Endothelial cell of umbilical vein (primary cell): Measurements from ENCODE around the gene CKB. TPM values are rescaled to one million over a fixed set of nuclear protein-coding genes. Genes with fewer than 3 reads are reported as not detected.

Experiments used
- BruUV-seq: library from RNA; stranded (reverse); fragments of 400-500 nt; replicated peaks from 2 replicates; lab custom pipeline; 2021; lab: Mats Ljungman, UMichigan
- CTCF ChIA-PET: fragments of 300-600, 350-600 bp; sonication (Branson Sonifier 250); formaldehyde crosslinking; loops from one replicate; lab custom pipeline; 2021; ENCODE audit warnings: antibody characterized with exemption, inconsistent platforms; lab: Charles Lee
- POLR2A ChIA-PET: fragments of 300-600, 350-600 bp; sonication (Branson Sonifier 250); formaldehyde crosslinking; loops from one replicate; lab custom pipeline; 2021; ENCODE audit warnings: antibody characterized with exemption, inconsistent platforms; lab: Charles Lee
- DNase-seq: peaks from one replicate; pipeline ENCODE4 v3.0.0-alpha.2; 2011; ENCODE audit warnings: low read depth, low spot score
- FAIRE-seq: peaks from 2 replicates; lab custom pipeline; 2011; peaks lifted over from hg19 to GRCh38; lab: Jason Lieb, UNC
- H2AFZ ChIP-seq: 2 replicates; pipeline ENCODE4 v1.6.0; 2012; ENCODE audit warnings: low read depth, low read length, control low read depth, inconsistent platforms
- H3K27ac ChIP-seq: 2 replicates; pipeline ENCODE4 v1.5.1; 2011; ENCODE audit warnings: low read depth, mild to moderate bottlenecking, control low read depth, low read length, moderate library complexity; ENCODE audit not compliant: insufficient read depth
- H3K27me3 ChIP-seq, 2 experiments: 2 replicates each; pipeline versions ENCODE4 v1.6.0 to v1.6.1; 2011; ENCODE audit warnings: low read length in 2 of 2, mixed read lengths in 1 of 2; ENCODE audit not compliant: control insufficient read depth in 2 of 2, insufficient read depth in 2 of 2
- H3K36me3 ChIP-seq, 2 experiments: 2 replicates in 1 of 2; 3 replicates in 1 of 2; pipeline ENCODE4 v1.5.1; 2011; ENCODE audit warnings: low read length in 2 of 2, mild to moderate bottlenecking in 1 of 2, moderate library complexity in 1 of 2; ENCODE audit not compliant: control insufficient read depth in 2 of 2, insufficient read depth in 2 of 2; ENCODE audit errors: extremely low read depth in 1 of 2
- H3K4me1 ChIP-seq: 3 replicates; pipeline ENCODE4 v1.5.1; 2011; ENCODE audit warnings: mild to moderate bottlenecking, low read length; ENCODE audit not compliant: control insufficient read depth, insufficient read depth; ENCODE audit errors: extremely low read depth
- H3K4me2 ChIP-seq: 2 replicates; pipeline ENCODE4 v1.6.1; 2011; ENCODE audit warnings: low read length, control low read depth, mixed read lengths; ENCODE audit not compliant: insufficient read depth
- H3K4me3 ChIP-seq, 3 experiments: fragments of 200-600 bp in 1 of 3; sonication (generic), shearing (Covaris generic) in 1 of 3; replicated peaks in 1 of 3; 2 replicates each; pipeline ENCODE4 v1.5.1; 2011 to 2016; ENCODE audit warnings: control low read depth in 3 of 3, low read length in 3 of 3, mild to moderate bottlenecking in 2 of 3, inconsistent platforms in 1 of 3, low read depth in 1 of 3, moderate library complexity in 1 of 3; ENCODE audit not compliant: insufficient read depth in 1 of 3
- H3K79me2 ChIP-seq: 2 replicates; pipeline ENCODE4 v1.6.0; 2012; ENCODE audit warnings: low read length, inconsistent platforms; ENCODE audit not compliant: control insufficient read depth, insufficient read depth
- H3K9ac ChIP-seq: replicated peaks from 2 replicates; pipeline ENCODE3; 2011; ENCODE audit warnings: low read length, control low read depth; ENCODE audit not compliant: insufficient read depth; ENCODE audit errors: extremely low read depth
- H3K9me1 ChIP-seq: replicated peaks from 3 replicates; pipeline ENCODE4 v1.6.0; 2011; ENCODE audit warnings: mild to moderate bottlenecking, low read length; ENCODE audit not compliant: control insufficient read depth, insufficient read depth; ENCODE audit errors: extremely low read depth
- H3K9me3 ChIP-seq: replicated peaks from 2 replicates; pipeline ENCODE4 v1.5.1; 2012; ENCODE audit warnings: low read length, inconsistent platforms; ENCODE audit not compliant: control insufficient read depth, insufficient read depth
- H4K20me1 ChIP-seq: replicated peaks from 2 replicates; pipeline ENCODE3; 2011; ENCODE audit warnings: mild to moderate bottlenecking, low read length; ENCODE audit not compliant: control insufficient read depth, insufficient read depth; ENCODE audit errors: extremely low read depth
- EZH2 ChIP-seq: IDR thresholded peaks from 2 replicates; pipeline ENCODE4 v1.6.1; 2012; ENCODE audit warnings: borderline replicate concordance, low read depth, mild to moderate bottlenecking, moderate library complexity, low read length, inconsistent platforms; ENCODE audit not compliant: severe bottlenecking
- FOS ChIP-seq: IDR thresholded peaks from 2 replicates; pipeline ENCODE4 v1.6.1; 2011; ENCODE audit warnings: mild to moderate bottlenecking, low read length, moderate library complexity, borderline replicate concordance; ENCODE audit not compliant: insufficient read depth
- GATA2 ChIP-seq: IDR thresholded peaks from 2 replicates; pipeline ENCODE4 v1.7.0; 2011; ENCODE audit warnings: low read depth, mild to moderate bottlenecking, moderate library complexity, mixed read lengths, low read length; ENCODE audit not compliant: insufficient read length, insufficient read depth
- JUN ChIP-seq: IDR thresholded peaks from 2 replicates; pipeline ENCODE4 v1.6.1; 2011; ENCODE audit warnings: borderline replicate concordance, low read depth; ENCODE audit not compliant: insufficient read length, insufficient read depth
- MYC ChIP-seq: IDR thresholded peaks from one replicate; pipeline ENCODE4 v1.6.1; 2011; ENCODE audit warnings: mild to moderate bottlenecking, low read depth, low read length
- POLR2A ChIP-seq: IDR thresholded peaks from 2 replicates; pipeline ENCODE4 v1.6.1; 2012; ENCODE audit warnings: low read depth, mild to moderate bottlenecking, control low read depth, low read length
- POLR2AphosphoS5 ChIP-seq: IDR thresholded peaks from 2 replicates; pipeline ENCODE4 v1.6.1; 2012; ENCODE audit warnings: low read depth, mild to moderate bottlenecking, control low read depth, low read length, moderate library complexity; ENCODE audit not compliant: insufficient read depth
- dilution Hi-C: fragments of 300-500 bp; cut with MboI; formaldehyde crosslinking; loops from one replicate; pipeline ENCODE4 v1.15.0; 2019; ENCODE audit warnings: low sequenced_read_pairs; ENCODE audit not compliant: extremely low pct_ligation_motif_present
- intact Hi-C: fragments of 100-400 bp; cut with micrococcal nuclease; formaldehyde crosslinking; loops from one replicate; pipeline ENCODE4 v1.10.0; 2022
- polyA plus RNA-seq, 4 experiments: library from polyadenylated mRNA; depleted of rRNA in 3 of 4; stranded (reverse) in 3 of 4; unstranded in 1 of 4; fragments of >200 nt; gene quantifications; 2 replicates each; pipeline versions ENCODE4 v1.2.1 to v1.2.3, GENCODE V29; 2011 to 2012; ENCODE audit warnings: missing spikeins in 1 of 4
- total RNA-seq: library from RNA; stranded (reverse); gene quantifications from 2 replicates; pipeline ENCODE4 v1.2.3, GENCODE V29; 2021
- TF ChIP-seq, protein P1 (sequence below): IDR thresholded peaks from 2 replicates; pipeline ENCODE4 v1.6.1; 2011; ENCODE audit not compliant: insufficient read depth, insufficient read length
- TF ChIP-seq, protein P2 (sequence below), 2 donors: IDR thresholded peaks; 1 replicate in 1 of 2; 2 replicates in 1 of 2; pipeline ENCODE4 v1.5.1; 2011; ENCODE audit warnings: low read length in 2 of 2, mild to moderate bottlenecking in 2 of 2, moderate library complexity in 2 of 2, control low read depth in 1 of 2, inconsistent platforms in 1 of 2, low read depth in 1 of 2; ENCODE audit not compliant: insufficient read depth in 1 of 2; ENCODE audit errors: extremely low read depth in 1 of 2

Gene CKB
- total and polyA plus RNA-seq, 2 donors (not counting 3 experiments of a cell fraction or from before 2014, with no cell fraction given), result 4.0 to 6.9 TPM

DNA sequence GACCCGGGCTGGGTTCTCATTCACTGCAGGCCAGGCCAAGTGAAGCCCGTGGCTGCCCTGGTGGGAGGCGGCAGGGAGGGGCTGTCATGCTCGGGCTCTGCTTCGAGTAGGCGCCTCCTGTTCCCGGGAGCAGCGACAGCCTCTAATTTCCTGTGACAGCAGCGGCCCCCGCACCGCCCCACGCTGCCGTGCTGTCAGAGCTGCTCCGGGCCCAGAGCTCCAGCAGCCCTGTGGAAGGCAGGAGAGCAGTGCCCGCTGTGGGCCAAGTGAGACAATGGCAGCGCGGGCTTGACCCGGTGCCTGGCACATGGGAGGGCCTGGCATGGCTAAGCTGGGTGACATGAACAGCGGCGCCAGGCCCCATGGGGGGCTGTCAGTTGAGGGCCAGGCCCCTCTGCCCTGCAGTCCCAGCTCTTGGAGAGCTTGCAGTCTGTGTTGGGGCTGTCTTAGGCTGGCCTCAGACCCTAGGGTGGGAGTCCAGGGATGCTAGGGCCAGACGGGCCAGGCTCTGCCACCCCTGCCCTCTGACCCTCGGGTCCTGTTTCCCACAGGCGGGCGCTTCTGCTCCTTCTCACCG is 11.5 kb upstream of the CKB start:
- POLR2A ChIA-PET, result no interaction called here
- DNase-seq, result no peak
- Histone ChIP-seq H3K79me2 (peaks cover 21% of the 10 kb centered on the region), H3K4me1 (peaks cover 8% of the 10 kb centered on the region), H2AFZ (no peak overlapping the region), H3K27me3 (no peaks in the 10 kb centered on the region), H3K4me3 (no peak overlapping the region), H3K27ac (no peak overlapping the region), H4K20me1 (no peaks in the 10 kb centered on the region), H3K9me1 (no peaks in the 10 kb centered on the region), H3K9ac (no peak overlapping the region), H3K36me3 (peaks cover 0 to 2% of the 10 kb centered on the region in 2 experiments), H3K4me2 (no peak overlapping the region), H3K9me3 (no peaks in the 10 kb centered on the region)
- intact Hi-C loops, result no loop called here
- BruUV-seq, result no TSS peak
- FAIRE-seq, result no peak
- dilution Hi-C loops, result no loop called here
- TF ChIP-seq EZH2, result no peak
- TF ChIP-seq GATA2, result no peak
- TF ChIP-seq POLR2AphosphoS5, result no peak
- TF ChIP-seq FOS, result no peak
- TF ChIP-seq JUN, result no peak
- TF ChIP-seq, protein P1, sequence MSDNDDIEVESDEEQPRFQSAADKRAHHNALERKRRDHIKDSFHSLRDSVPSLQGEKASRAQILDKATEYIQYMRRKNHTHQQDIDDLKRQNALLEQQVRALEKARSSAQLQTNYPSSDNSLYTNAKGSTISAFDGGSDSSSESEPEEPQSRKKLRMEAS, result no peak
- TF ChIP-seq, protein P2, sequence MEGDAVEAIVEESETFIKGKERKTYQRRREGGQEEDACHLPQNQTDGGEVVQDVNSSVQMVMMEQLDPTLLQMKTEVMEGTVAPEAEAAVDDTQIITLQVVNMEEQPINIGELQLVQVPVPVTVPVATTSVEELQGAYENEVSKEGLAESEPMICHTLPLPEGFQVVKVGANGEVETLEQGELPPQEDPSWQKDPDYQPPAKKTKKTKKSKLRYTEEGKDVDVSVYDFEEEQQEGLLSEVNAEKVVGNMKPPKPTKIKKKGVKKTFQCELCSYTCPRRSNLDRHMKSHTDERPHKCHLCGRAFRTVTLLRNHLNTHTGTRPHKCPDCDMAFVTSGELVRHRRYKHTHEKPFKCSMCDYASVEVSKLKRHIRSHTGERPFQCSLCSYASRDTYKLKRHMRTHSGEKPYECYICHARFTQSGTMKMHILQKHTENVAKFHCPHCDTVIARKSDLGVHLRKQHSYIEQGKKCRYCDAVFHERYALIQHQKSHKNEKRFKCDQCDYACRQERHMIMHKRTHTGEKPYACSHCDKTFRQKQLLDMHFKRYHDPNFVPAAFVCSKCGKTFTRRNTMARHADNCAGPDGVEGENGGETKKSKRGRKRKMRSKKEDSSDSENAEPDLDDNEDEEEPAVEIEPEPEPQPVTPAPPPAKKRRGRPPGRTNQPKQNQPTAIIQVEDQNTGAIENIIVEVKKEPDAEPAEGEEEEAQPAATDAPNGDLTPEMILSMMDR (IDR thresholded peaks at IDR 0.05; ENCODE audit: extremely low read depth in 1 of 2, insufficient read depth in 1 of 2, low read depth in 1 of 2, low read length in 2 of 2), result no peak
- no peak for TF ChIP-seq POLR2A
- no peak for TF ChIP-seq MYC
- CTCF ChIA-PET, result interaction anchor here (1.1 to 5.5 kb wide), 4 partner anchors 11 to 16 kb away, joined by 3 to 33 read pairs (median 4); no protein-coding TSS in a partner anchor
